ENCODE measurements around the gene CAV1.
"Not testable (repeated sequence)": the region's sequence is repeated elsewhere in the genome, so short reads cannot be mapped to it uniquely, and the experiment has no call there.

Gene CAV1

GRCh38 chr7:116583653-116584052 is 58.8 kb downstream of the CAV1 start:
- DNase-seq, result no peak

- no peak for DNase-seq
These were observed 59.9 kb downstream of the CAV1 start for GRCh38 chr7:116584721-116585120.

- DNase-seq, result no peak
These were observed 60.6 kb downstream of the CAV1 start for GRCh38 chr7:116585392-116585791.

- DNase-seq, result no peak
These were observed 61.1 kb downstream of the CAV1 start for GRCh38 chr7:116585967-116586366.

- not testable (repeated sequence) for DNase-seq
These were observed 62.4 kb downstream of the CAV1 start for GRCh38 chr7:116587200-116587599.

GRCh38 chr7:116588225-116588624 is 63.4 kb downstream of the CAV1 start:
- no peak for DNase-seq

GRCh38 chr7:116588641-116589594 is 64.1 kb downstream of the CAV1 start:
- no peak for DNase-seq

- DNase-seq, result no peak
These were observed 66.6 kb downstream of the CAV1 start for GRCh38 chr7:116591202-116592040.

- DNase-seq, result no peak
These were observed 67.2 kb downstream of the CAV1 start for GRCh38 chr7:116592041-116592355.

GRCh38 chr7:116592445-116592844 is 67.6 kb downstream of the CAV1 start:
- no peak for DNase-seq

- no peak for DNase-seq
These were observed 68.7 kb downstream of the CAV1 start for GRCh38 chr7:116593359-116594075.

GRCh38 chr7:116595063-116595462 is 70.2 kb downstream of the CAV1 start:
- DNase-seq, result no peak

GRCh38 chr7:116597384-116597783 is 72.5 kb downstream of the CAV1 start:
- DNase-seq, result no peak

GRCh38 chr7:116598278-116598677 is 73.4 kb downstream of the CAV1 start:
- no peak for DNase-seq

GRCh38 chr7:116598861-116599260 is 74.0 kb downstream of the CAV1 start:
- no peak for DNase-seq

GRCh38 chr7:116601426-116601825 is 76.6 kb downstream of the CAV1 start:
- no peak for DNase-seq

- DNase-seq, result no peak
These were observed 82.5 kb downstream of the CAV1 start for GRCh38 chr7:116607299-116607698.

- DNase-seq, result no peak
These were observed 85.4 kb downstream of the CAV1 start for GRCh38 chr7:116610210-116610609.

- DNase-seq, result no peak
These were observed 85.9 kb downstream of the CAV1 start for GRCh38 chr7:116610721-116611120.
